ENCODE data around the gene KCNT1. TPM values are rescaled to one million over a fixed set of nuclear protein-coding genes. Genes with fewer than 3 reads are reported as not detected.

KCNT1 gene
- total RNA-seq, 1 experiment from 2014 or later = not detected

Other genes starting within 250 kb of the KCNT1 start
- 30.9 and 32.7 TPM in 2 replicates for gene PPP1R26, start 222.4 kb upstream of the KCNT1 start, total RNA-seq (2014; rRNA removed; shearing (Covaris generic))
- gene MRPS2, start 201.5 kb upstream of the KCNT1 start, total RNA-seq (2014; rRNA removed; shearing (Covaris generic)) = 52.5 and 54.2 TPM in 2 replicates
- 0.47 TPM in 1 of 2 replicates, not detected in the other for gene LCN1, start 180.7 kb upstream of the KCNT1 start, total RNA-seq (2014; rRNA removed; shearing (Covaris generic))
- not detected in 2 replicates for gene OBP2A, start 156.1 kb upstream of the KCNT1 start, total RNA-seq (2014; rRNA removed; shearing (Covaris generic))
- gene PAEP, start 140.4 kb upstream of the KCNT1 start, total RNA-seq (2014; rRNA removed; shearing (Covaris generic)) = not detected in 2 replicates
- gene GLT6D1, start 62.6 kb upstream of the KCNT1 start, total RNA-seq (2014; rRNA removed; shearing (Covaris generic)) = not detected in 2 replicates
- not detected in 2 replicates for gene LCN9, start 38.9 kb upstream of the KCNT1 start, total RNA-seq (2014; rRNA removed; shearing (Covaris generic))
- not detected in 2 replicates for gene SOHLH1, start 2.7 kb upstream of the KCNT1 start, total RNA-seq (2014; rRNA removed; shearing (Covaris generic))
- gene CAMSAP1, start 205.4 kb downstream of the KCNT1 start, total RNA-seq (2014; rRNA removed; shearing (Covaris generic)) = 30.7 TPM in 2 replicates